Mononuclear cell (primary cell): ENCODE measurements around the gene TTLL6. TPM values are rescaled to one million over a fixed set of nuclear protein-coding genes. Genes with fewer than 3 reads are reported as not detected.
"Not testable (repeated sequence)": the region's sequence is repeated elsewhere in the genome, so short reads cannot be mapped to it uniquely, and the experiment has no call there.

Source experiments
- H3K27me3 ChIP-seq: 2 replicates; pipeline ENCODE4 v1.6.0; 2011; ENCODE audit warnings: low read length, control low read depth; ENCODE audit not compliant: insufficient read depth
- H3K4me1 ChIP-seq: 2 replicates; pipeline ENCODE4 v1.5.1; 2011; ENCODE audit warnings: mild to moderate bottlenecking, low read length, control low read depth; ENCODE audit not compliant: insufficient read depth
- H3K4me3 ChIP-seq: 2 replicates; pipeline ENCODE4 v1.5.1; 2011; ENCODE audit warnings: mild to moderate bottlenecking, low read length, moderate library complexity
- H3K9me3 ChIP-seq: 2 replicates; pipeline ENCODE4 v1.5.1; 2011; ENCODE audit warnings: low read depth, mild to moderate bottlenecking, control low read depth, low read length
- total RNA-seq: library from RNA; depleted of rRNA; stranded (reverse); fragments of >200 nt; gene quantifications from one replicate; pipeline ENCODE4 v1.2.3, GENCODE V29; 2012

The TTLL6 gene
- not detected for total RNA-seq

GRCh38 chr17:48816774-48817590 is at the start of gene TTLL6:
TSS of gene TTLL6 (minus strand) at chr17:48817229. CDS start at chr17:48817072, 157 bp downstream.
- no peaks in the 10 kb centered on the region for H3K9me3 ChIP-seq
- peaks cover 45% of the 10 kb centered on the region for H3K27me3 ChIP-seq
- H3K4me3 ChIP-seq, result no peak within 1 kb of the TSS
- H3K4me1 ChIP-seq, result peaks cover 15% of the 10 kb centered on the region

GRCh38 chr17:48860456-48860855 is 43.4 kb upstream of the TTLL6 start:
- H3K9me3 ChIP-seq, result no peaks in the 10 kb centered on the region
- no peak overlapping the region for H3K4me3 ChIP-seq
- no peaks in the 10 kb centered on the region for H3K4me1 ChIP-seq
- H3K27me3 ChIP-seq, result no peaks in the 10 kb centered on the region

DNA sequence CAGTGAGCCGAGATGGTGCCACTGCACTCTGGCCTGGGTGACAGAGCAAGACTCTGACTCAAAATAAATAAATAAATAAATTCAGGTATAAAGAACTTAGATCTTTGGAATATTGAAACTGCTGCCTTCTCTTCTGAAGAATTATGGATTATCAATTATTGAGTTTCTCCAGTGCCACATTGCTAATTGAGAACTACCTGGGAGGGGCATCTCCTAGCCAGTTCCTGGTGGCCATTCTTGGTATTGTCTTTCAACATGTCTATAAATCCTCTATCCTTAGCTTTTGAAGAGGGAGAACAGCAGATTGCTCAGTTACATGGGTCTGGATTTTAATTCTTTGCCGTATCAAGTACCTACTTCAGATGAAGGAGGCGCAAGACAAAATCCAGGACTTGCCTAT is 43.0 kb upstream of the TTLL6 start:
- H3K9me3 ChIP-seq, result no peaks in the 10 kb centered on the region
- H3K27me3 ChIP-seq, result no peaks in the 10 kb centered on the region
- H3K4me1 ChIP-seq, result no peaks in the 10 kb centered on the region
- no peak overlapping the region for H3K4me3 ChIP-seq

DNA sequence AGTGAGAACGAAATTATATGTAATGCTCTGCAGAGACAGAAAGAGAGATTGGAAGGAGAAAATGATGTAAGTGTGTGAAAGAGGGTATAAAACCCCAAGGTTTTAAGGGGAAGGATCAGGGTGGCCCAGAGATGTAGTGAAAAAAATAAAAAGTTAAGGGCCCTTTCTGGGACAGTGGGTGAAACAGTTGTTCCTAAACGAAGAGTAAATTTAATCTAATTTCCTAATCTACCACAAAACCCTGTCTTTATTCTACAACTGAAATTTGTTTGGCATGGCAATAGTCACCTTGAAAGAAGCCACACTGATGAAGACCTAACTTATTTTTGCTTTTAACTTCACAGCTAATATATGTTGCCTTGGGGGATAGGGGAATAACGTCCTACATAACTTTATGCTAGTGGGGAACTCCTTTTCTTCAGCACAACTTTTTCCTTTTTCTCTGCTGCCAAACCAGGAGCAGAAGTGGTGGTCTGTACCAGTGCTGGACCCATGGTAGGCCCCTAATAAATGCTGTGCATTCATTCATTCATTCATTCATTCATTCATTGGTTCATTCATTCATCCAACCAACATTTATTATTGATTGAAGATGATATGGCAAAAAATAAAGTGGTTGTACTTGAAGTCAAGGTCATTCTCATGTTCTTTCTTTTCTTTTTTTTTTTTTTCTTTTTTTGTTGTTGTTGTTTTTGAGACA is 39.2 kb upstream of the TTLL6 start:
- H3K9me3 ChIP-seq, result no peaks in the 10 kb centered on the region
- H3K4me1 ChIP-seq, result no peaks in the 10 kb centered on the region
- no peaks in the 10 kb centered on the region for H3K27me3 ChIP-seq
- no peak overlapping the region for H3K4me3 ChIP-seq

DNA sequence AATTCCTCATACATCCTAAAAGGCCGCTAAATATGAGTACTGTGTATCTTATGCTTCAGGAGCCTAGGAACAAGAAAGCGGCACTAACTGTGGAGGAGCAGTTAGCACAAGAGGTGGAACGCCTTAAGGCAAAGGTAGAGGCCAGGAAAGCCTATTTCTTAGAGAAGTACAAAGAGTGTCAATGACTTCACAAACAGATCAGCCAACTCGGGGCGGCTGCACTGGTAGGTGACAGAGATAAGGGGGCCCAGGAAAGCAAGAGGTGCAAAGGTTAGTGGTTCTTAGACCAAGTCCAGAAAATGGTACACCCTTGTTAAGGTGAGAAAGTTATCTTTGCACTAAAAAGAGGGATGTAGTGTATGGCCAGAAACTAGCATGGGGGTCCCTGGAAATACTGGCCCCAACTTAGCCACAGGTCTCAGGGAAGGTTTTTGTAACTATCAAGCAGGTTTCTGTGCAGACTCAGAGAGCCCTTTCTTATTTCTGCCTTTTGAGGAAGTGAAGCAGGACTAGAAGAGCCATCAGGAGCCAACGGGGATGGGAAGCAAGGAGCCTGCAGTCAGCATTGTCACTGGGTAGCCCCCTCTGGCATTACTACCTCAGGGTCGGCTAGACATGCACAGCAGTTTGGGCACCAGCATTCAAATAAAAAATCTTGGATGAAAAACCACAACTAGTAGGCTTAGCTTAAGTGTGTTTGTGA is 37.9 kb upstream of the TTLL6 start:
- Histone ChIP-seq H3K4me3 (no peak overlapping the region), H3K4me1 (no peaks in the 10 kb centered on the region), H3K27me3 (no peaks in the 10 kb centered on the region), H3K9me3 (no peaks in the 10 kb centered on the region)

DNA sequence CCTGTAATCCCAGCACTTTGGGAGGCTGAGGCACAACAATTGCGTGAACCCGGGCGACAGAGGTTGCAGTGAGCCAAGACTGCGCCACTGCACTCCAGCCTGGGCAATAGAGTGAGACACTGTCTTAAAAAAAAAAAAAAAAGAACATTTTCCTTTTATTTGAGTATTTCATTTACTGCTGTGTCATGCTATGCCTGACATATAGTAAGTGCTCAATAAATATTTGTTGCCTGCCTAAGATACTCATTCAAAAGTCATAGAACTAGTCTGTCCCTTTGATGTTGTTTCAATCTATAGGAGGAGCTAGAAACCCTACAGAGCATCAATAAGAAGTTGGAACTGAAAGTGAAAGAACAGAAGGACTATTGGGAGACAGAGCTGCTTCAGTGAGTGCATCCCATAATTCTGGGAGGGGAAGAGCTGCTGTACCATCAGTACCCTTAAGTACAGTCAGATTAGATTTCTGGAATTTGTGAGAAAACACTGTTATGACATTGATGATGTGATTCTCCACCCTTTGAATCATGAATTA is 33.8 kb upstream of the TTLL6 start:
- Histone ChIP-seq H3K27me3 (no peaks in the 10 kb centered on the region), H3K4me3 (no peak overlapping the region), H3K9me3 (no peaks in the 10 kb centered on the region), H3K4me1 (no peaks in the 10 kb centered on the region)

DNA sequence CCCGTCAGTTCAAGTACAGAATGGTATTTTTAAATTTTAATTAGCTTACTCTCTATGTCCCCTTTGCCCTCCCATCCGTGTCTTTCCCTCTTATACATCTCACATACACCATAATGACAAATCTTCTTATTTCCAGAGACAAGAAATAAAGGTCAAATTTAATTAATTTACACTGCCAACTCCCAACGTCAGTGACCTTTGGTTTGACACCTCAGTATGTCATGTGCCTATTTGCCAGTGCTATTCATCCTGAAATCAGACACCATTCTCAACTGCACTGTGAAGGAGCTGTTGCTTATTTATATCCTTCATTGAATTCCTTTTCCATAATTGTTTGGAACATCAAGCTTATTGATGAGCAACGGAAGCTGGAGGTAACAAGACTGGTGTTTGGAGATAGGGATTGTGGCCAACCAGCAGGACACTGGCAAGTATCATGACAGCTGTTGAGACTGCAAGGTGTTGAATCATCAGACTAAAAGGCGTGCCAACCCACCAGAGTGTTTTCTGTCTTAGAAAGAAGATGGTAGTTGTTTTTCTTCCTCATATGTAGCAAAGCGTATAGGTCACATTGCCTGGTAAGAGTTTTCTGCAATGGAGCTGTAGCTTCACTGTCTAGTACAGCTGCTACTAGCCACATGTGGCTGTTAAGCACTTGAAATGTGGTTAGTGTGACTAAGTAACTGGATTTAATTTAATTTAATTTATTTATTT is 26.3 kb upstream of the TTLL6 start:
- Histone ChIP-seq H3K27me3 (no peaks in the 10 kb centered on the region), H3K9me3 (no peaks in the 10 kb centered on the region)

DNA sequence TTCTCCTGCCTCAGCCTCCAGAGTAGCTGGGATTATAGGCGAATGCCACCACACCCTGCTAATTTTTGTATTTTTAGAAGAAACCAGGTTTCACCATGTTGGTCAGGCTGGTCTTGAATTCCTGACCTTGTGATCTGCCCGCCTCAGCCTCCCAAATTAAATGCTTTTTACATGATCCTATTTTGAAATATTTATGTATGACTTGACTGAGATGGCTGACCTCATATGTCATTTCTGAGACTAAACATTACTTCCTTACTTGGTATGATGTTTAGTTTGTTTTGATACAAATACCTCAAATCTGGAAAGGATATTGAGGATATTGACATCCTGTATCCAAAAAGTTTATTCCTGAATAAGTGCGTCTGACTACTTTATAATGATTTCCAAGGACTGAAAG is 25.7 kb upstream of the TTLL6 start:
- H3K9me3 ChIP-seq, result no peaks in the 10 kb centered on the region
- peaks cover 48% of the 10 kb centered on the region for H3K4me1 ChIP-seq
- H3K4me3 ChIP-seq, result no peak overlapping the region
- H3K27me3 ChIP-seq, result no peaks in the 10 kb centered on the region

More for the DNA sequence above, 26.3 kb upstream of the TTLL6 start:
- Histone ChIP-seq H3K4me1 (peaks cover 42% of the 10 kb centered on the region), H3K4me3 (no peak overlapping the region)

GRCh38 chr17:48841395-48841831 is 24.4 kb upstream of the TTLL6 start:
- no peaks in the 10 kb centered on the region for H3K9me3 ChIP-seq
- H3K27me3 ChIP-seq, result no peaks in the 10 kb centered on the region
- H3K4me1 ChIP-seq, result peaks cover 61% of the 10 kb centered on the region
- no peak overlapping the region for H3K4me3 ChIP-seq

- Histone ChIP-seq H3K4me1 (peaks cover 71% of the 10 kb centered on the region), H3K9me3 (no peaks in the 10 kb centered on the region), H3K27me3 (no peaks in the 10 kb centered on the region), H3K4me3 (no peak overlapping the region)
Measured at GRCh38 chr17:48840441-48840840, 23.4 kb upstream of the TTLL6 start.

DNA sequence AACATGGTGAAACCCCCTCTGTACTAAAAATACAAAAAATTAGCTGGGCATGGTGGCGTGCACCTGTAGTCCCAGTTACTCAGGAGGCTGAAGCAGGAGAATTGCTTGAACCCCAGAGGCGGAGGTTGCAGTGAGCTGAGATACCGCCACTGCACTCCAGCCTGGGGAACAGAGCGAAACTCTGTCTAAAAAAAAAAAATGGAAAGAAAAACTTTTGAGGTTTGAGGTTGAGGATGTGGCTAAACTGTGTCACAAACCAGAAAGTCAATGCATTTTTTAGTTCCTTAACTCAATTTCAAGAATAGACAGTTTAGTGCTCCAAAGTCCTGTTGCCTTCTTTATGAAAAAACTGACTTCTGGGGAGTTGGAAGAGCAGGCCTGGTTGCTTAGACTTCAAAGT is 20.4 kb upstream of the TTLL6 start:
- peaks cover 97% of the 10 kb centered on the region for H3K4me1 ChIP-seq
- not testable (repeated sequence) for H3K27me3 ChIP-seq, H3K4me3 ChIP-seq, H3K9me3 ChIP-seq

DNA sequence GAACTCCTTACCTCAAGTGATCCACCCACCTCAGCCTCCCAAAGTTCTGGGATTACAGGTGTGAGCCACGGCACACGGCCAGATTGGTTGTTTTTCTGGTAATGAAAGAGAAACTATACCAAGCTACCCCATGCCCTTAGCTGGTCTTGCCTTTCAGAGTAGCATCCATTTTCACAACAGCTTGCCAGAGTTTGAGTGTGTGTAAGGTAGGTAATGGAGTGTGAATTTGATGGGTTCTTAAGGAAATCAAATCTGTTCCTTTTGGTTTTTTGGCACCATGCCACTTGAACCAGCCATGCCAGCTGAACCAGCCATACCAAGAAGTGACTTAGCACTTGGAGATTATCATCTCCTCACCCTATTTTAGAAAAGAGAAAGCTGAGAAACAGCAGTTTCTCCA is 18.9 kb upstream of the TTLL6 start:
- Histone ChIP-seq H3K27me3 (no peaks in the 10 kb centered on the region), H3K4me3 (no peak overlapping the region), H3K4me1 (peaks cover 92% of the 10 kb centered on the region), H3K9me3 (no peaks in the 10 kb centered on the region)

- Histone ChIP-seq H3K4me1 (peaks cover 86% of the 10 kb centered on the region), H3K4me3 (no peak overlapping the region), H3K27me3 (no peaks in the 10 kb centered on the region), H3K9me3 (no peaks in the 10 kb centered on the region)
Measured at GRCh38 chr17:48834973-48835372, 17.9 kb upstream of the TTLL6 start.

- no peaks in the 10 kb centered on the region for H3K27me3 ChIP-seq
- H3K4me1 ChIP-seq, result peaks cover 51% of the 10 kb centered on the region
- H3K9me3 ChIP-seq, result no peaks in the 10 kb centered on the region
- peak overlapping the region; percentile 95 for H3K4me3 ChIP-seq
Measured at GRCh38 chr17:48831549-48831883, 14.5 kb upstream of the TTLL6 start.
